HCT116 (cell line): ENCODE data around the gene PLAU. TPM values are rescaled to one million over a fixed set of nuclear protein-coding genes. Genes with fewer than 3 reads are reported as not detected.

Source experiments
- ATAC-seq: fragments of 200-7000 bp; cut with Tn5 transposase; 2 replicates; pipeline ENCODE4 v1.9.1; 2020; ENCODE audit warnings: mild to moderate bottlenecking, moderate library complexity
- BruUV-seq: library from RNA; stranded (reverse); fragments of 400-500 nt; replicated peaks from 2 replicates; lab custom pipeline; 2021; lab: Mats Ljungman, UMichigan
- CTCF ChIA-PET: fragments of 300-600 bp; sonication (Branson Sonifier 250); formaldehyde crosslinking; loops from one replicate; lab custom pipeline; 2021; ENCODE audit warnings: antibody characterized with exemption; lab: Charles Lee
- POLR2A ChIA-PET: fragments of 300-600, 350-600 bp; sonication (Branson Sonifier 250); formaldehyde crosslinking; loops from one replicate; lab custom pipeline; 2021; ENCODE audit warnings: antibody characterized with exemption; lab: Charles Lee
- RAD21 ChIA-PET, 2 experiments: fragments of 300-600 bp; sonication (Branson Sonifier 250); formaldehyde crosslinking; loops; one replicate each; lab custom pipeline; 2023; ENCODE audit warnings: low total read pairs in 2 of 2; ENCODE audit not compliant: uncharacterized antibody in 2 of 2, unreplicated experiment in 2 of 2, low non-redundant PET in 1 of 2; lab: Charles Lee
- DNase-seq: peaks from one replicate; pipeline ENCODE4 v3.0.0-alpha.2; 2010; ENCODE audit warnings: low read depth, low spot score
- H2AFZ ChIP-seq: fragments of 200-600 bp; shearing (Covaris generic), sonication (generic); 2 replicates; pipeline ENCODE4 v1.6.1; 2017; ENCODE audit warnings: low read depth, mixed run types, mixed read lengths, antibody characterized with exemption, low read length; ENCODE audit not compliant: poor library complexity, severe bottlenecking
- H3K27ac ChIP-seq: 2 replicates; pipeline ENCODE4 v1.5.1; 2012; ENCODE audit warnings: low read depth, low read length
- H3K27me3 ChIP-seq: fragments of 200-600 bp; sonication (generic); 2 replicates; pipeline ENCODE4 v1.6.1; 2016; ENCODE audit warnings: mixed run types, low read length, mixed read lengths; ENCODE audit not compliant: insufficient read depth
- H3K36me3 ChIP-seq, 2 experiments: fragments of 200-500 bp in 1 of 2; fragments of 200-600 bp in 1 of 2; sonication (Bioruptor generic) in 1 of 2; sonication (generic) in 1 of 2; 2 replicates each; pipeline versions ENCODE4 v1.5.1 to v1.6.1; 2014 to 2016; ENCODE audit warnings: low read length in 2 of 2, inconsistent platforms in 1 of 2, mixed read lengths in 1 of 2, mixed run types in 1 of 2; ENCODE audit not compliant: insufficient read depth in 2 of 2, control insufficient read depth in 1 of 2
- H3K4me1 ChIP-seq, 2 experiments: fragments of 200-600 bp in 1 of 2; sonication (generic) in 1 of 2; 2 replicates each; pipeline versions ENCODE4 v1.5.1 to v1.6.1; 2012 to 2017; ENCODE audit warnings: low read length in 2 of 2, inconsistent platforms in 1 of 2, mild to moderate bottlenecking in 1 of 2, mixed read lengths in 1 of 2, mixed run types in 1 of 2, moderate library complexity in 1 of 2; ENCODE audit not compliant: insufficient read depth in 2 of 2, control insufficient read depth in 1 of 2
- H3K4me2 ChIP-seq: fragments of 200-600 bp; sonication (generic); 2 replicates; pipeline ENCODE4 v1.6.1; 2017; ENCODE audit warnings: mixed run types, low read length, mixed read lengths
- H3K4me3 ChIP-seq, 2 experiments: fragments of 200-600 bp in 1 of 2; sonication (generic) in 1 of 2; replicated peaks in 1 of 2; 2 replicates each; pipeline ENCODE4 v1.5.1; 2011 to 2016; ENCODE audit warnings: low read length in 2 of 2, control low read depth in 1 of 2, low read depth in 1 of 2, mild to moderate bottlenecking in 1 of 2, mixed read lengths in 1 of 2, mixed run types in 1 of 2
- H3K79me2 ChIP-seq: fragments of 200-600 bp; sonication (generic); 2 replicates; pipeline ENCODE4 v1.6.1; 2017; ENCODE audit warnings: mild to moderate bottlenecking, mixed run types, low read length, moderate library complexity, mixed read lengths; ENCODE audit not compliant: insufficient read depth
- H3K9ac ChIP-seq: fragments of 200-600 bp; sonication (generic); 2 replicates; pipeline ENCODE4 v1.6.1; 2016; ENCODE audit warnings: low read length, mixed read lengths
- H3K9me2 ChIP-seq: fragments of 200-600 bp; sonication (generic), shearing (Covaris generic); 2 replicates; pipeline ENCODE4 v1.6.1; 2017; ENCODE audit warnings: mixed run types, mild to moderate bottlenecking, moderate library complexity; ENCODE audit not compliant: insufficient read depth
- H3K9me3 ChIP-seq, 2 experiments: fragments of 200-500 bp in 1 of 2; fragments of 200-600 bp in 1 of 2; sonication (Bioruptor generic) in 1 of 2; sonication (generic) in 1 of 2; 2 replicates each; pipeline ENCODE4 v1.6.1; 2014 to 2017; ENCODE audit warnings: low read length in 2 of 2, mixed read lengths in 2 of 2, inconsistent platforms in 1 of 2, low read depth in 1 of 2, mild to moderate bottlenecking in 1 of 2, mixed run types in 1 of 2, moderate library complexity in 1 of 2; ENCODE audit not compliant: control insufficient read depth in 1 of 2, insufficient read depth in 1 of 2
- H4K20me1 ChIP-seq: fragments of 200-600 bp; sonication (generic), shearing (Covaris generic); 2 replicates; pipeline ENCODE4 v1.6.1; 2017; ENCODE audit warnings: mixed run types, mild to moderate bottlenecking, moderate library complexity; ENCODE audit not compliant: insufficient read depth
- CBX3 ChIP-seq: IDR thresholded peaks from 2 replicates; pipeline ENCODE4 v1.6.1; 2012; ENCODE audit warnings: low read depth
- EZH2 ChIP-seq: fragments of 200-600 bp; sonication (generic); IDR thresholded peaks from 2 replicates; pipeline ENCODE4 v1.6.1; 2017; ENCODE audit warnings: antibody characterized with exemption, mixed run types
- JUND ChIP-seq: IDR thresholded peaks from 2 replicates; pipeline ENCODE4 v1.6.1; 2012
- POLR2A ChIP-seq: IDR thresholded peaks from 2 replicates; pipeline ENCODE4 v1.7.0; 2011; ENCODE audit warnings: borderline replicate concordance; ENCODE audit not compliant: insufficient read depth, insufficient read length; ENCODE audit errors: extremely low read depth
- POLR2AphosphoS5 ChIP-seq: IDR thresholded peaks from 2 replicates; pipeline ENCODE4 v1.6.1; 2011; ENCODE audit warnings: mild to moderate bottlenecking, low read depth, low read length, moderate library complexity
- SP1 ChIP-seq: IDR thresholded peaks from 2 replicates; pipeline ENCODE4 v1.6.1; 2012; ENCODE audit warnings: low read depth
- SRF ChIP-seq: IDR thresholded peaks from 2 replicates; pipeline ENCODE4 v1.6.1; 2012; ENCODE audit warnings: low read depth
- YY1 ChIP-seq: IDR thresholded peaks from 2 replicates; pipeline ENCODE4 v1.6.1; 2011; ENCODE audit warnings: low read length, low read depth, moderate library complexity, mild to moderate bottlenecking; ENCODE audit not compliant: insufficient replicate concordance; ENCODE audit errors: extremely low read depth
- ZBTB33 ChIP-seq: IDR thresholded peaks from 2 replicates; pipeline ENCODE4 v1.6.1; 2011; ENCODE audit warnings: mild to moderate bottlenecking, low read length, moderate library complexity; ENCODE audit not compliant: insufficient replicate concordance; ENCODE audit errors: extremely low read depth
- ZFX ChIP-seq: fragments of 450-650 bp; IDR thresholded peaks from 2 replicates; pipeline ENCODE4 v1.6.1; 2017
- ZNF274 ChIP-seq: fragments of 200-500 bp; sonication (Bioruptor generic); IDR thresholded peaks from 2 replicates; pipeline ENCODE4 v1.6.1; 2014; ENCODE audit warnings: mild to moderate bottlenecking, low read depth, low read length, inconsistent platforms
- intact Hi-C: fragments of 100-400 bp; cut with micrococcal nuclease; formaldehyde crosslinking; loops from 2 replicates; pipeline ENCODE4 v1.10.0; 2022
- total RNA-seq: library from RNA; stranded (reverse); gene quantifications from one replicate; pipeline ENCODE4 v1.2.1, GENCODE V29; 2021; ENCODE audit not compliant: unreplicated experiment
- TF ChIP-seq, protein P1 (sequence below): IDR thresholded peaks from 2 replicates; pipeline ENCODE4 v1.6.1; 2012
- TF ChIP-seq, protein P2 (sequence below): IDR thresholded peaks from 2 replicates; pipeline ENCODE4 v1.6.1; 2012; ENCODE audit warnings: low read depth

The PLAU gene
- total RNA-seq, 1 experiment from 2014 or later: 60.3 TPM

- no peak for DNase-seq
- Histone ChIP-seq H3K4me1 (no peaks in the 10 kb centered on the region), H3K4me3 (no peak overlapping the region), H3K9me3 (no peaks in the 10 kb centered on the region), H3K36me3 (peaks cover 18 to 19% of the 10 kb centered on the region in 2 experiments; a peak in 3 of 4 replicates), H3K27me3 (no peaks in the 10 kb centered on the region), H4K20me1 (no peaks in the 10 kb centered on the region), H3K9ac (no peak overlapping the region), H3K27ac (no peak overlapping the region), H2AFZ (no peak overlapping the region), H3K9me2 (no peaks in the 10 kb centered on the region), H3K4me2 (no peak overlapping the region), H3K79me2 (peaks cover 36% of the 10 kb centered on the region; the same call in 1 of the 2 replicates)
- POLR2A ChIA-PET: no interaction called here
- no TSS peak for BruUV-seq
- TF ChIP-seq, protein P1, sequence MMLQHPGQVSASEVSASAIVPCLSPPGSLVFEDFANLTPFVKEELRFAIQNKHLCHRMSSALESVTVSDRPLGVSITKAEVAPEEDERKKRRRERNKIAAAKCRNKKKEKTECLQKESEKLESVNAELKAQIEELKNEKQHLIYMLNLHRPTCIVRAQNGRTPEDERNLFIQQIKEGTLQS: no peak
- TF ChIP-seq EZH2 (no peak), YY1 (no peak), JUND (no peak), POLR2AphosphoS5 (no peak), POLR2A (no peak), ZNF274 (no peak), CBX3 (no peak), SP1 (no peak), ZBTB33 (no peak), SRF (no peak), ZFX (no peak)
- TF ChIP-seq, protein P2, sequence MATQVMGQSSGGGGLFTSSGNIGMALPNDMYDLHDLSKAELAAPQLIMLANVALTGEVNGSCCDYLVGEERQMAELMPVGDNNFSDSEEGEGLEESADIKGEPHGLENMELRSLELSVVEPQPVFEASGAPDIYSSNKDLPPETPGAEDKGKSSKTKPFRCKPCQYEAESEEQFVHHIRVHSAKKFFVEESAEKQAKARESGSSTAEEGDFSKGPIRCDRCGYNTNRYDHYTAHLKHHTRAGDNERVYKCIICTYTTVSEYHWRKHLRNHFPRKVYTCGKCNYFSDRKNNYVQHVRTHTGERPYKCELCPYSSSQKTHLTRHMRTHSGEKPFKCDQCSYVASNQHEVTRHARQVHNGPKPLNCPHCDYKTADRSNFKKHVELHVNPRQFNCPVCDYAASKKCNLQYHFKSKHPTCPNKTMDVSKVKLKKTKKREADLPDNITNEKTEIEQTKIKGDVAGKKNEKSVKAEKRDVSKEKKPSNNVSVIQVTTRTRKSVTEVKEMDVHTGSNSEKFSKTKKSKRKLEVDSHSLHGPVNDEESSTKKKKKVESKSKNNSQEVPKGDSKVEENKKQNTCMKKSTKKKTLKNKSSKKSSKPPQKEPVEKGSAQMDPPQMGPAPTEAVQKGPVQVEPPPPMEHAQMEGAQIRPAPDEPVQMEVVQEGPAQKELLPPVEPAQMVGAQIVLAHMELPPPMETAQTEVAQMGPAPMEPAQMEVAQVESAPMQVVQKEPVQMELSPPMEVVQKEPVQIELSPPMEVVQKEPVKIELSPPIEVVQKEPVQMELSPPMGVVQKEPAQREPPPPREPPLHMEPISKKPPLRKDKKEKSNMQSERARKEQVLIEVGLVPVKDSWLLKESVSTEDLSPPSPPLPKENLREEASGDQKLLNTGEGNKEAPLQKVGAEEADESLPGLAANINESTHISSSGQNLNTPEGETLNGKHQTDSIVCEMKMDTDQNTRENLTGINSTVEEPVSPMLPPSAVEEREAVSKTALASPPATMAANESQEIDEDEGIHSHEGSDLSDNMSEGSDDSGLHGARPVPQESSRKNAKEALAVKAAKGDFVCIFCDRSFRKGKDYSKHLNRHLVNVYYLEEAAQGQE: no peak
- CTCF ChIA-PET: no interaction called here
- RAD21 ChIA-PET: no interaction called here
- no peak for ATAC-seq
- intact Hi-C loops: no loop called here
These were observed 45.2 kb upstream of the PLAU start for GRCh38 chr10:73865459-73866442.
